Activated T-cell treated with anti-CD3 and anti-CD28 coated beads, Interleukin-2, amount 50 U/mL, for 72 hours (primary cell): ENCODE results near the gene LAPTM4A. TPM values are rescaled to one million over a fixed set of nuclear protein-coding genes. Genes with fewer than 3 reads are reported as not detected.

Experiments
- ATAC-seq, 2 donors: fragments of 150-1000 bp; cut with Tn5 transposase; replicated peaks in 1 of 2; 2 replicates each; pipeline ENCODE4 v1.10.0; 2021; ENCODE audit warnings: moderate library complexity in 2 of 2, mild to moderate bottlenecking in 1 of 2
- DNase-seq, 2 donors: peaks; one replicate each; pipeline ENCODE4 v3.0.0; 2021 to 2022; ENCODE audit warnings: mixed read lengths in 1 of 2
- H3K27ac Mint-ChIP-seq: one replicate; pipeline ENCODE4 v1.8.0; 2022; ENCODE audit warnings: mild to moderate bottlenecking, moderate library complexity, mixed read lengths
- H3K27me3 Mint-ChIP-seq: one replicate; pipeline ENCODE4 v1.8.0; 2022; ENCODE audit warnings: low read depth, mixed read lengths
- H3K36me3 Mint-ChIP-seq, 2 donors: one replicate each; pipeline ENCODE4 v1.8.0; 2022; ENCODE audit warnings: mixed read lengths in 2 of 2, mild to moderate bottlenecking in 1 of 2; ENCODE audit not compliant: insufficient read depth in 2 of 2
- H3K4me1 Mint-ChIP-seq: one replicate; pipeline ENCODE4 v1.8.0; 2022; ENCODE audit warnings: low read depth, mixed read lengths
- H3K4me3 Mint-ChIP-seq, 2 donors: one replicate each; pipeline ENCODE4 v1.8.0; 2022; ENCODE audit warnings: mild to moderate bottlenecking in 2 of 2, mixed read lengths in 2 of 2, moderate library complexity in 2 of 2
- H3K9me3 Mint-ChIP-seq, 2 donors: one replicate each; pipeline ENCODE4 v1.8.0; 2022; ENCODE audit warnings: mixed read lengths in 2 of 2
- total RNA-seq, 2 donors: library from RNA; stranded (reverse); gene quantifications; one replicate each; pipeline ENCODE4 v1.2.3, GENCODE V29; 2022

The LAPTM4A gene
- total RNA-seq, 2 donors from 2014 or later = 26.0 to 33.3 TPM

GRCh38 chr2:19990416-19990728 is 61.1 kb downstream of the LAPTM4A start:
- Mint-ChIP-seq H3K36me3 (peaks cover 0 to 4% of the 10 kb centered on the region in 2 donors), H3K9me3 (no peaks in the 10 kb centered on the region), H3K4me1 (peaks cover 21% of the 10 kb centered on the region), H3K4me3 (peak overlapping the region; percentile 94 to 98), H3K27me3 (peaks cover 26% of the 10 kb centered on the region), H3K27ac (no peak overlapping the region)
- DNase-seq (no peak), ATAC-seq (no peak)

DNA sequence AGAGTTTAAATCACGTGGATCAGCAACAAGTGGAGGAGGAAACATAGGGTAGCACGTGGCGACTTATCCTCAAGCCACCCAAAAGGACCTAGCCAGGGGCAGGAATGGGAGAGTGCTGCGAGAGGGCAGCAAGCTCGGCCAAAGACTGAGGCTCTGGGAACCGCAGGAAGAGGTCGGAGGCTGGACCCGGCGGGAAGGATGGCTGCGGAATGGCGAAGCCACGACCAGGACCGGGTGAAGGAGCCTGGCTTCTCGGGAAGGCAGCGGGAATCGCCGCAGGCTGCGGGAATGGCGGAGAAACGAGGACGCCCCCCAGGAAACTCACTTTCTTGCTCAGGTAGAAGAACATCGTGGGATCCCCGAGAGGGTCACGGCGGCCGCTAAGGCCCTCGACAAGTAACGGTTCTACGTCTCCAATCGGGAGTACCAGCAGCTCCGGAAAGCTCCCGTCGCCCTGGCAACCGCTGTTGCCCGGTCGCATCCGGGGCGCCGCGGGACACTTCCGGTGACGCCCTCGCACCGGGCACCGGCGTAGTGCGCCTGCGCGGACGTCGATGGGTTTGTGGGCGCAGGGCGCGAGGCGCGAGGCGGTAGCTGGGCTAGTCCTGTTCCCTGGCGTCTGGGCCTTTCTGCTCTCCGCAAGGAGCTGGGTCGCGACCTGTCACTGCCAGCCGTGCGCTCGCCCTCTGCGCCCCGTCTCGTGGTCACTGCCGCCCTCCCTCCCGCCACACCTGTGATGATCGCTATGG is 61.6 kb downstream of the LAPTM4A start, which contains the start of gene WDR35:
TSS of gene WDR35 (minus strand) at position 439 of the 749 bp plus-strand sequence. CDS start at position 349, 90 bp downstream.
- H3K36me3 Mint-ChIP-seq = peaks cover 0 to 4% of the 10 kb centered on the region in 2 donors
- H3K9me3 Mint-ChIP-seq = no peaks in the 10 kb centered on the region
- H3K4me3 Mint-ChIP-seq = peak within 1 kb of the TSS; percentile 94 to 98
- DNase-seq (peak; percentile 94 to 96), ATAC-seq (peak; percentile 98 to 99)
- H3K4me1 Mint-ChIP-seq = peaks cover 21% of the 10 kb centered on the region
- peak within 1 kb of the TSS; percentile 92 for H3K27ac Mint-ChIP-seq
- peaks cover 26% of the 10 kb centered on the region for H3K27me3 Mint-ChIP-seq

DNA sequence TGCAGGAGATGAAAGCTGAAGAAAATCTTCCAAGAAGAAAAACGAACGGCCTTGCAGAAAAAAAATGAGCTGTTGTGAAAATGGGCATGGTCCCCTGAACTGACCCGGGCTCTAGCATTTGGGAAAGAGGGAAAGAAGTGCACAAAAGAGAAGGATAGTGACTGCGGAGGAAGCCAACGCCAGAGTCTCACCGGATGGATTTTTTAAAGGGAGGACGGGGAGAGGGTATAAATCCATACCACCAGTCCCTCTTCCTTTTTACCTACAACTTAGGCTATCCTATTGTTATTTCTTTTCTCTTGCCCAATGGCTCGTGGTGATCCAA is 62.1 kb downstream of the LAPTM4A start:
- Mint-ChIP-seq H3K9me3 (no peaks in the 10 kb centered on the region), H3K36me3 (peaks cover 0 to 4% of the 10 kb centered on the region in 2 donors), H3K4me3 (peak overlapping the region; percentile 94 to 98), H3K27me3 (peaks cover 25% of the 10 kb centered on the region), H3K27ac (peak overlapping the region; percentile 92), H3K4me1 (peaks cover 21% of the 10 kb centered on the region)
- no peak for DNase-seq
- ATAC-seq = no peak

DNA sequence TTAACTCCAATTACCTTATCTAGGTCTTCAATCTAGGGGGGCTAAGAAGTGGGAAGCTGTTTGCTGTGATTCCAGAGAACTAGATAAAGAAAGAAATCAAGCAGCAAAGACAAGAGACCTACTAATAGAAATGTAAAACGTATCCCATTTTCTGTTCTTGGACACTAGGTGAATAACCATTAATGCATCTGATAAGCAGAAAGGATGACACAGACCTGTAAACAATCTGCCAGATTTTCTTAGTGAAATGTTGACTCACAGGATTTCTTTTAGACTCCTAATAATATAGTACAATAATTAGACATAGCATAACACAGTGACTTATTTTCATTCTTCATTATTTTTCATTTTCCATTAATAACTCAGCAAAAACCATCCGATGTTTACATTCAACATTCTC is 62.8 kb downstream of the LAPTM4A start:
- H3K27me3 Mint-ChIP-seq = peaks cover 18% of the 10 kb centered on the region
- peak overlapping the region; percentile 94 to 98 for H3K4me3 Mint-ChIP-seq
- peaks cover 21% of the 10 kb centered on the region for H3K4me1 Mint-ChIP-seq
- no peaks in the 10 kb centered on the region for H3K9me3 Mint-ChIP-seq
- ATAC-seq (no peak), DNase-seq (no peak)
- H3K36me3 Mint-ChIP-seq = peaks cover 0 to 4% of the 10 kb centered on the region in 2 donors
- peak overlapping the region; percentile 92 for H3K27ac Mint-ChIP-seq

- H3K9me3 Mint-ChIP-seq = no peaks in the 10 kb centered on the region
- peaks cover 2 to 4% of the 10 kb centered on the region in 2 donors for H3K36me3 Mint-ChIP-seq
- DNase-seq (no peak), ATAC-seq (no peak)
- no peak overlapping the region for H3K27ac Mint-ChIP-seq
- H3K27me3 Mint-ChIP-seq = peaks cover 12% of the 10 kb centered on the region
- H3K4me3 Mint-ChIP-seq = peak overlapping the region in 1 of 2 donors; percentile 98
- peaks cover 25% of the 10 kb centered on the region for H3K4me1 Mint-ChIP-seq
Observed at GRCh38 chr2:19987936-19988335, 63.5 kb downstream of the LAPTM4A start.

Other genes starting within 250 kb of the LAPTM4A start
- 10 to 100 TPM; 39.2 to 39.4 TPM for gene TTC32, start 149.6 kb downstream of the LAPTM4A start, total RNA-seq
- gene WDR35, start 61.5 kb downstream of the LAPTM4A start, total RNA-seq = 1 to 10 TPM; 4.7 to 6.4 TPM
- gene MATN3, start 39.0 kb downstream of the LAPTM4A start, total RNA-seq = not detected
- gene SDC1, start 173.5 kb upstream of the LAPTM4A start, total RNA-seq = under 1 TPM; 0.16 to 0.38 TPM